HCT116 (cell line): ENCODE data around the gene VPS4B. TPM values are rescaled to one million over a fixed set of nuclear protein-coding genes. Genes with fewer than 3 reads are reported as not detected.

Source experiments
- ATAC-seq: fragments of 200-7000 bp; cut with Tn5 transposase; 2 replicates; pipeline ENCODE4 v1.9.1; 2020; ENCODE audit warnings: mild to moderate bottlenecking, moderate library complexity
- BruUV-seq: library from RNA; stranded (reverse); fragments of 400-500 nt; replicated peaks from 2 replicates; lab custom pipeline; 2021; lab: Mats Ljungman, UMichigan
- CTCF ChIA-PET: fragments of 300-600 bp; sonication (Branson Sonifier 250); formaldehyde crosslinking; loops from one replicate; lab custom pipeline; 2021; ENCODE audit warnings: antibody characterized with exemption; lab: Charles Lee
- POLR2A ChIA-PET: fragments of 300-600, 350-600 bp; sonication (Branson Sonifier 250); formaldehyde crosslinking; loops from one replicate; lab custom pipeline; 2021; ENCODE audit warnings: antibody characterized with exemption; lab: Charles Lee
- RAD21 ChIA-PET, 2 experiments: fragments of 300-600 bp; sonication (Branson Sonifier 250); formaldehyde crosslinking; loops; one replicate each; lab custom pipeline; 2023; ENCODE audit warnings: low total read pairs in 2 of 2; ENCODE audit not compliant: uncharacterized antibody in 2 of 2, unreplicated experiment in 2 of 2, low non-redundant PET in 1 of 2; lab: Charles Lee
- DNase-seq: peaks from one replicate; pipeline ENCODE4 v3.0.0-alpha.2; 2010; ENCODE audit warnings: low read depth, low spot score
- H2AFZ ChIP-seq: fragments of 200-600 bp; shearing (Covaris generic), sonication (generic); 2 replicates; pipeline ENCODE4 v1.6.1; 2017; ENCODE audit warnings: low read depth, mixed run types, mixed read lengths, antibody characterized with exemption, low read length; ENCODE audit not compliant: poor library complexity, severe bottlenecking
- H3K27ac ChIP-seq: 2 replicates; pipeline ENCODE4 v1.5.1; 2012; ENCODE audit warnings: low read depth, low read length
- H3K27me3 ChIP-seq: fragments of 200-600 bp; sonication (generic); 2 replicates; pipeline ENCODE4 v1.6.1; 2016; ENCODE audit warnings: mixed run types, low read length, mixed read lengths; ENCODE audit not compliant: insufficient read depth
- H3K36me3 ChIP-seq, 2 experiments: fragments of 200-500 bp in 1 of 2; fragments of 200-600 bp in 1 of 2; sonication (Bioruptor generic) in 1 of 2; sonication (generic) in 1 of 2; 2 replicates each; pipeline versions ENCODE4 v1.5.1 to v1.6.1; 2014 to 2016; ENCODE audit warnings: low read length in 2 of 2, inconsistent platforms in 1 of 2, mixed read lengths in 1 of 2, mixed run types in 1 of 2; ENCODE audit not compliant: insufficient read depth in 2 of 2, control insufficient read depth in 1 of 2
- H3K4me1 ChIP-seq, 2 experiments: fragments of 200-600 bp in 1 of 2; sonication (generic) in 1 of 2; 2 replicates each; pipeline versions ENCODE4 v1.5.1 to v1.6.1; 2012 to 2017; ENCODE audit warnings: low read length in 2 of 2, inconsistent platforms in 1 of 2, mild to moderate bottlenecking in 1 of 2, mixed read lengths in 1 of 2, mixed run types in 1 of 2, moderate library complexity in 1 of 2; ENCODE audit not compliant: insufficient read depth in 2 of 2, control insufficient read depth in 1 of 2
- H3K4me2 ChIP-seq: fragments of 200-600 bp; sonication (generic); 2 replicates; pipeline ENCODE4 v1.6.1; 2017; ENCODE audit warnings: mixed run types, low read length, mixed read lengths
- H3K4me3 ChIP-seq, 2 experiments: fragments of 200-600 bp in 1 of 2; sonication (generic) in 1 of 2; replicated peaks in 1 of 2; 2 replicates each; pipeline ENCODE4 v1.5.1; 2011 to 2016; ENCODE audit warnings: low read length in 2 of 2, control low read depth in 1 of 2, low read depth in 1 of 2, mild to moderate bottlenecking in 1 of 2, mixed read lengths in 1 of 2, mixed run types in 1 of 2
- H3K79me2 ChIP-seq: fragments of 200-600 bp; sonication (generic); 2 replicates; pipeline ENCODE4 v1.6.1; 2017; ENCODE audit warnings: mild to moderate bottlenecking, mixed run types, low read length, moderate library complexity, mixed read lengths; ENCODE audit not compliant: insufficient read depth
- H3K9ac ChIP-seq: fragments of 200-600 bp; sonication (generic); 2 replicates; pipeline ENCODE4 v1.6.1; 2016; ENCODE audit warnings: low read length, mixed read lengths
- H3K9me2 ChIP-seq: fragments of 200-600 bp; sonication (generic), shearing (Covaris generic); 2 replicates; pipeline ENCODE4 v1.6.1; 2017; ENCODE audit warnings: mixed run types, mild to moderate bottlenecking, moderate library complexity; ENCODE audit not compliant: insufficient read depth
- H3K9me3 ChIP-seq, 2 experiments: fragments of 200-500 bp in 1 of 2; fragments of 200-600 bp in 1 of 2; sonication (Bioruptor generic) in 1 of 2; sonication (generic) in 1 of 2; 2 replicates each; pipeline ENCODE4 v1.6.1; 2014 to 2017; ENCODE audit warnings: low read length in 2 of 2, mixed read lengths in 2 of 2, inconsistent platforms in 1 of 2, low read depth in 1 of 2, mild to moderate bottlenecking in 1 of 2, mixed run types in 1 of 2, moderate library complexity in 1 of 2; ENCODE audit not compliant: control insufficient read depth in 1 of 2, insufficient read depth in 1 of 2
- H4K20me1 ChIP-seq: fragments of 200-600 bp; sonication (generic), shearing (Covaris generic); 2 replicates; pipeline ENCODE4 v1.6.1; 2017; ENCODE audit warnings: mixed run types, mild to moderate bottlenecking, moderate library complexity; ENCODE audit not compliant: insufficient read depth
- CTCF ChIP-seq, 3 experiments: fragments of 200-600 bp in 1 of 3; sonication (generic) in 1 of 3; IDR thresholded peaks in 2 of 3; conservative IDR thresholded peaks in 1 of 3; 2 replicates each; pipeline ENCODE4 v1.5.1; 2012 to 2017; ENCODE audit warnings: low read depth in 2 of 3, low read length in 2 of 3, antibody characterized with exemption in 1 of 3, borderline replicate concordance in 1 of 3, control low read depth in 1 of 3, mild to moderate bottlenecking in 1 of 3, mixed read lengths in 1 of 3, mixed run types in 1 of 3, moderate library complexity in 1 of 3; ENCODE audit not compliant: insufficient read depth in 1 of 3
- FOSL1 ChIP-seq: IDR thresholded peaks from 2 replicates; pipeline ENCODE4 v1.6.1; 2012; ENCODE audit warnings: low read depth
- RAD21 ChIP-seq: IDR thresholded peaks from 2 replicates; pipeline ENCODE4 v1.6.1; 2012; ENCODE audit warnings: low read depth, mild to moderate bottlenecking
- ZBTB33 ChIP-seq: IDR thresholded peaks from 2 replicates; pipeline ENCODE4 v1.6.1; 2011; ENCODE audit warnings: mild to moderate bottlenecking, low read length, moderate library complexity; ENCODE audit not compliant: insufficient replicate concordance; ENCODE audit errors: extremely low read depth
- ZNF274 ChIP-seq: fragments of 200-500 bp; sonication (Bioruptor generic); IDR thresholded peaks from 2 replicates; pipeline ENCODE4 v1.6.1; 2014; ENCODE audit warnings: mild to moderate bottlenecking, low read depth, low read length, inconsistent platforms
- intact Hi-C: fragments of 100-400 bp; cut with micrococcal nuclease; formaldehyde crosslinking; loops from 2 replicates; pipeline ENCODE4 v1.10.0; 2022
- total RNA-seq: library from RNA; stranded (reverse); gene quantifications from one replicate; pipeline ENCODE4 v1.2.1, GENCODE V29; 2021; ENCODE audit not compliant: unreplicated experiment
- TF ChIP-seq, protein P1 (sequence below): IDR thresholded peaks from 2 replicates; pipeline ENCODE4 v1.6.1; 2012; ENCODE audit warnings: low read depth

The VPS4B gene
- total RNA-seq, 1 experiment from 2014 or later = 68.3 TPM

DNA sequence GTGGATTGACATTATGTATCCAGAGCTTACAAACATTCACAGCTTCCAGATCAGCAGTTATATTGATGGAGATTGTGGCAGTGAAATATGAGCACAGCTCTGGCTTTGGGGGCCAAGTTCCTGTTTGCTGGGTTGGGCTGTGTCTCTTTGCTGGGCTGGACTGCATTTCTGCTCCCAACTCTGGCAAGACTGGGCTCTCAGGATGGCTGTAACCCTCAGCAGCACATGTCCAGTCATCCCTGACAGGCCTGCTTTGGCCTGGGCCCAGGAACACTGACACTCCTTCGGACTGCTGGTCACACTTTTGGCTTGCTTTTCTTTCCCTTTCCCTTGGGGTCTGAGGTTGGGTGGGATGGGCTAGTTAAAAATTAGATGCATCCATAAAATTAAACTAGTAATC is 17.9 kb upstream of the VPS4B start:
- no peak for TF ChIP-seq ZNF274
- H3K36me3 ChIP-seq = no peaks in the 10 kb centered on the region
- H3K9ac ChIP-seq = no peak overlapping the region
- no peaks in the 10 kb centered on the region for H4K20me1 ChIP-seq
- DNase-seq (no peak), ATAC-seq (no peak)
- ChIA-PET RAD21 (interaction anchor here in 1 of 2 experiments (2.1 kb wide), 1 partner anchor 423 kb away, joined by 9 read pairs; no protein-coding TSS in a partner anchor), CTCF (interaction anchor here (1.1 to 4.4 kb wide), 10 partner anchors 16 to 426 kb away, joined by 3 to 43 read pairs (median 5); partner anchors contain the start of genes SERPINB5 and VPS4B), POLR2A (no interaction called here)
- H3K4me1 ChIP-seq = 0 out of 4 replicates have a peak, but pooled peaks cover 0 to 2% of the 10 kb centered on the region in 2 experiments
- H3K27ac ChIP-seq = no peak overlapping the region
- no peak overlapping the region for H2AFZ ChIP-seq
- H3K4me3 ChIP-seq = no peak overlapping the region
- no peaks in the 10 kb centered on the region for H3K9me3 ChIP-seq
- no peaks in the 10 kb centered on the region for H3K9me2 ChIP-seq
- no peaks in the 10 kb centered on the region for H3K27me3 ChIP-seq
- no peak overlapping the region for H3K4me2 ChIP-seq
- BruUV-seq = no TSS peak
- intact Hi-C loops = no loop called here
- H3K79me2 ChIP-seq = no peaks in the 10 kb centered on the region

GRCh38 chr18:63439334-63439733 is 17.1 kb upstream of the VPS4B start:
- H3K9ac ChIP-seq = no peak overlapping the region
- no peaks in the 10 kb centered on the region for H3K79me2 ChIP-seq
- H4K20me1 ChIP-seq = no peaks in the 10 kb centered on the region
- ATAC-seq (peak; percentile 93), DNase-seq (peak; percentile 70)
- POLR2A ChIA-PET = interaction anchor here (0.7 to 1.0 kb wide), 3 partner anchors 308 to 423 kb away, joined by 3 to 4 read pairs (median 3); no protein-coding TSS in a partner anchor
- no peak overlapping the region for H3K27ac ChIP-seq
- H3K36me3 ChIP-seq = no peaks in the 10 kb centered on the region
- TF ChIP-seq FOSL1 = no peak
- TF ChIP-seq CTCF (IDR thresholded peaks at IDR 0.05 in 2 of 3, conservative IDR thresholded peaks at IDR 0.05 in 1 of 3; ENCODE audit: borderline replicate concordance in 1 of 3, insufficient read depth in 1 of 3, low read depth in 2 of 3, low read length in 2 of 3) = peak; percentile 73 to 89 (median 80)
- peak; percentile 88 for TF ChIP-seq RAD21
- TF ChIP-seq, protein P1, sequence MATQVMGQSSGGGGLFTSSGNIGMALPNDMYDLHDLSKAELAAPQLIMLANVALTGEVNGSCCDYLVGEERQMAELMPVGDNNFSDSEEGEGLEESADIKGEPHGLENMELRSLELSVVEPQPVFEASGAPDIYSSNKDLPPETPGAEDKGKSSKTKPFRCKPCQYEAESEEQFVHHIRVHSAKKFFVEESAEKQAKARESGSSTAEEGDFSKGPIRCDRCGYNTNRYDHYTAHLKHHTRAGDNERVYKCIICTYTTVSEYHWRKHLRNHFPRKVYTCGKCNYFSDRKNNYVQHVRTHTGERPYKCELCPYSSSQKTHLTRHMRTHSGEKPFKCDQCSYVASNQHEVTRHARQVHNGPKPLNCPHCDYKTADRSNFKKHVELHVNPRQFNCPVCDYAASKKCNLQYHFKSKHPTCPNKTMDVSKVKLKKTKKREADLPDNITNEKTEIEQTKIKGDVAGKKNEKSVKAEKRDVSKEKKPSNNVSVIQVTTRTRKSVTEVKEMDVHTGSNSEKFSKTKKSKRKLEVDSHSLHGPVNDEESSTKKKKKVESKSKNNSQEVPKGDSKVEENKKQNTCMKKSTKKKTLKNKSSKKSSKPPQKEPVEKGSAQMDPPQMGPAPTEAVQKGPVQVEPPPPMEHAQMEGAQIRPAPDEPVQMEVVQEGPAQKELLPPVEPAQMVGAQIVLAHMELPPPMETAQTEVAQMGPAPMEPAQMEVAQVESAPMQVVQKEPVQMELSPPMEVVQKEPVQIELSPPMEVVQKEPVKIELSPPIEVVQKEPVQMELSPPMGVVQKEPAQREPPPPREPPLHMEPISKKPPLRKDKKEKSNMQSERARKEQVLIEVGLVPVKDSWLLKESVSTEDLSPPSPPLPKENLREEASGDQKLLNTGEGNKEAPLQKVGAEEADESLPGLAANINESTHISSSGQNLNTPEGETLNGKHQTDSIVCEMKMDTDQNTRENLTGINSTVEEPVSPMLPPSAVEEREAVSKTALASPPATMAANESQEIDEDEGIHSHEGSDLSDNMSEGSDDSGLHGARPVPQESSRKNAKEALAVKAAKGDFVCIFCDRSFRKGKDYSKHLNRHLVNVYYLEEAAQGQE = no peak
- TF ChIP-seq ZBTB33 = no peak
- no peaks in the 10 kb centered on the region for H3K27me3 ChIP-seq
- intact Hi-C loops = loop anchor here (1.0 to 5.0 kb wide), 6 partner anchors 97 to 423 kb away; no protein-coding TSS in a partner anchor
- no peak overlapping the region for H3K4me3 ChIP-seq
- no peaks in the 10 kb centered on the region for H3K9me3 ChIP-seq
- RAD21 ChIA-PET = interaction anchor here (0.6 to 2.1 kb wide), 4 partner anchors 50 to 724 kb away, joined by 3 to 9 read pairs (median 3); partner anchors contain the start of gene PHLPP1 (in 1 of the 2)
- H2AFZ ChIP-seq = peak overlapping the region; percentile 78
- CTCF ChIA-PET = interaction anchor here (0.6 to 4.4 kb wide), 23 partner anchors 12 to 801 kb away, joined by 3 to 43 read pairs (median 4); partner anchors contain the start of genes SERPINB5 and VPS4B
- H3K4me2 ChIP-seq = peak overlapping the region; percentile 31; the same call in 1 of the 2 replicates
- H3K9me2 ChIP-seq = no peaks in the 10 kb centered on the region
- no TSS peak for BruUV-seq
- 0 out of 4 replicates have a peak, but pooled peaks cover 0 to 2% of the 10 kb centered on the region in 2 experiments for H3K4me1 ChIP-seq
